ENCODE data around the gene HSPA6. TPM values are rescaled to one million over a fixed set of nuclear protein-coding genes. Genes with fewer than 3 reads are reported as not detected.
"Not testable (repeated sequence)": the region's sequence is repeated elsewhere in the genome, so short reads cannot be mapped to it uniquely, and the experiment has no call there.

The HSPA6 gene
- total and polyA plus RNA-seq, 8 donors, result 0.45 to 2.9 (median 0.67) TPM; not detected in 2

DNA sequence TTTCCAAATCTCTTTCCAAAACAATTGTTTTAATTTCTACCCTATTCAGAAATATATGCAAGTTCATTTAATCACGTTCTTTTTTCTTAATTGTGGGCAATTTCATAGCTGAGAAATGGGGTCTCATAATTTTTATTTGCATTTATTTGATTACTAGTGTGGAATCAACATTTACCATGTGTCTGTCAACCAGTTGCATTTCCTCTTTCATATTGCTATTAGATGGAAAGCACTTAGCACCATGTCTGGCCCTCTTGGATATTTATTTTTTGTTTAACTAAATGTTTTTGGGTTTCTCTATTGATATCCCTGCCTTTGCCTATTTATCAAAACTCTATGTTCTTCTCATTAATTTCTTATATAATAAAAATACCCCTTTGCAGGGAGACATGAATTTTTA lies 39.2 kb downstream of the HSPA6 start:
- DNase-seq; H3K36me3 ChIP-seq; H3K27me3 ChIP-seq; intact Hi-C loops (cut with DNase I; ENCODE audit: low total_unique reads); H3K9me3 ChIP-seq; H3K4me1 ChIP-seq; H3K27ac ChIP-seq; H3K4me3 ChIP-seq: not testable (repeated sequence)
- 58 to 86% (median 68%) methylated on average over 1 of the region's 1 CpG for WGBS, 5 donors

DNA sequence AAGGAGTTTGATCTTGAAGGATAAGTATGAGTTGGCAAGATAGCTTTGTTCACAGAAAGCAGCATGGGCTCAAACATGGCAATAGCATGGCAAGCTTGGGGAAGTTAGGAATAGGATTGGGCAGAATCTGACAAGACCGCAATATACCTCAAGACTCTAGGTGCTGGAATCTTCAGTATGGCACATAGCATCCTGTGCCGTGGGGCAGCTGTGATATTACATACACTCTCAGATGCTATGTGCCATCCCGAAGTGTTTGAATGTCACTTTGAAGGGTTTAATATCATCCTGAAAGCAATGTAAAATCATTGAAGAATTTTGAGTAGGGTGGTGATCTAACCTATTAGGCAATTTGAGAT lies 42.2 kb downstream of the HSPA6 start:
- H3K27ac ChIP-seq; H3K4me1 ChIP-seq; DNase-seq; intact Hi-C loops (cut with DNase I; ENCODE audit: low total_unique reads); H3K36me3 ChIP-seq; H3K27me3 ChIP-seq; H3K9me3 ChIP-seq; H3K4me3 ChIP-seq: not testable (repeated sequence)
- WGBS, 5 donors, result 90 to 100% (median 96%) methylated on average over 1 of the region's 3 CpGs; no CpG with 5 or more reads in 1 of the 5 donors

DNA sequence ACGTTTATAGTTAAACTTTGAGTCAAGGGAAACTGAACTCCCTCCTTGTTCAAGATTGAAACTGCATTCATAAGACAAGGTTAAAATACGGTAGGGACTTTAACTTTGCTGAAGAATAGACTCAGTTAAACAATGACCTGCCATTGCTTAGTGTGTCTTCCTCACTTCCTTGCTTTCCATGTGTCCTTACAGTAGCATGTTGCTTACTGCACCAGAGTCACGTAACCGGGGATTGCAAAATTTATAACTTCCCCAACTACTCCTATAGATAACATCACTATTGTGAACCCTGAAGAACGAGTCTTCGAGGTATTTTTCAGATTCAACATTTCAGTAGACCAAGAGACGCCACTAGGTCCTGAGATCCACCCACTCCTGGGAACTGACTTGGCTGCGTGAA lies 47.4 kb downstream of the HSPA6 start:
- intact Hi-C loops (cut with DNase I; ENCODE audit: low total_unique reads), result not testable (repeated sequence)

More for the DNA sequence above, 47.4 kb downstream of the HSPA6 start:
- not testable (repeated sequence) for H3K27me3 ChIP-seq, H3K4me3 ChIP-seq, H3K4me1 ChIP-seq, H3K9me3 ChIP-seq, H3K27ac ChIP-seq, H3K36me3 ChIP-seq, DNase-seq
- WGBS, 5 donors, result 63 to 93% (median 81%) methylated on average over 2 of the region's 8 CpGs; no CpG with 5 or more reads in 2 of the 5 donors

Other genes starting within 250 kb of the HSPA6 start
- 10 to 100 TPM in 1 of 5 donors, 1 to 10 TPM in 1, not detected in 3; 1.3 to 15.1 TPM for gene MPZ, start 214.6 kb upstream of the HSPA6 start, total RNA-seq
- gene MPZ, start 214.6 kb upstream of the HSPA6 start, polyA plus RNA-seq, result 1 to 10 TPM; 1.4 to 2.8 (median 2.3) TPM
- 100 to 1,000 TPM in 2 of 5 donors, 10 to 100 TPM in 3; 28.3 to 109 (median 83.1) TPM for gene SDHC, start 210.2 kb upstream of the HSPA6 start, total RNA-seq
- gene SDHC, start 210.2 kb upstream of the HSPA6 start, polyA plus RNA-seq, result 100 to 1,000 TPM in 2 of 3 donors, 10 to 100 TPM in 1; 70.1 to 165 (median 152) TPM
- gene CFAP126, start 156.7 kb upstream of the HSPA6 start, total RNA-seq, result not detected
- not detected for gene CFAP126, start 156.7 kb upstream of the HSPA6 start, polyA plus RNA-seq
- 10 to 100 TPM in 3 of 5 donors, 1 to 10 TPM in 2; 2.0 to 91.0 (median 24.3) TPM for gene FCGR2A, start 19.1 kb upstream of the HSPA6 start, total RNA-seq
- 10 to 100 TPM in 2 of 3 donors, 1 to 10 TPM in 1; 4.5 to 26.6 (median 12.2) TPM for gene FCGR2A, start 19.1 kb upstream of the HSPA6 start, polyA plus RNA-seq
- 10 to 100 TPM in 2 of 5 donors, 1 to 10 TPM in 2, not detected in 1; 2.2 to 13.5 (median 9.8) TPM for gene FCGR3A, start 25.3 kb downstream of the HSPA6 start, total RNA-seq
- gene FCGR3A, start 25.3 kb downstream of the HSPA6 start, polyA plus RNA-seq, result 10 to 100 TPM in 1 of 3 donors, 1 to 10 TPM in 2; 2.8 to 18.0 (median 5.8) TPM
- 1 to 10 TPM in 2 of 5 donors, not detected in 3; 1.1 to 1.8 TPM for gene FCGR3B, start 106.6 kb downstream of the HSPA6 start, total RNA-seq
- gene FCGR3B, start 106.6 kb downstream of the HSPA6 start, polyA plus RNA-seq, result 1 to 10 TPM in 2 of 3 donors, under 1 TPM in 1; 0.50 to 2.4 (median 1.2) TPM
- gene FCGR2B, start 138.6 kb downstream of the HSPA6 start, total RNA-seq, result 10 to 100 TPM in 1 of 5 donors, 1 to 10 TPM in 3, under 1 TPM in 1; 0.58 to 16.9 (median 3.2) TPM
- 1 to 10 TPM; 2.0 to 2.2 (median 2.0) TPM for gene FCGR2B, start 138.6 kb downstream of the HSPA6 start, polyA plus RNA-seq
- 1 to 10 TPM in 1 of 5 donors, not detected in 4; 2.6 TPM for gene FCRLA, start 182.7 kb downstream of the HSPA6 start, total RNA-seq
- 1 to 10 TPM in 2 of 3 donors, not detected in 1; 1.8 to 3.4 TPM for gene FCRLA, start 182.7 kb downstream of the HSPA6 start, polyA plus RNA-seq
- 1 to 10 TPM in 1 of 5 donors, under 1 TPM in 1, not detected in 3; 0.55 to 3.8 TPM for gene FCRLB, start 197.0 kb downstream of the HSPA6 start, total RNA-seq
- gene FCRLB, start 197.0 kb downstream of the HSPA6 start, polyA plus RNA-seq, result under 1 TPM in 2 of 3 donors, not detected in 1; 0.30 to 0.68 TPM
- gene DUSP12, start 225.2 kb downstream of the HSPA6 start, total RNA-seq, result 10 to 100 TPM in 4 of 5 donors, 1 to 10 TPM in 1; 1.8 to 39.1 (median 22.2) TPM
- 10 to 100 TPM; 14.1 to 26.7 (median 20.2) TPM for gene DUSP12, start 225.2 kb downstream of the HSPA6 start, polyA plus RNA-seq
- gene ATF6, start 241.8 kb downstream of the HSPA6 start, total RNA-seq, result 10 to 100 TPM in 4 of 5 donors, 1 to 10 TPM in 1; 5.5 to 54.3 (median 22.7) TPM
- gene ATF6, start 241.8 kb downstream of the HSPA6 start, polyA plus RNA-seq, result 1 to 10 TPM; 3.4 to 4.4 (median 3.6) TPM